Ureter (tissue), 1 donor: ENCODE results near the gene RPP25. TPM values are rescaled to one million over a fixed set of nuclear protein-coding genes. Genes with fewer than 3 reads are reported as not detected.
"Not testable (repeated sequence)": the region's sequence is repeated elsewhere in the genome, so short reads cannot be mapped to it uniquely, and the experiment has no call there.

ENCODE experiments used
- DNase-seq: peaks from one replicate; pipeline ENCODE4 v3.0.0-alpha.2; 2020; ENCODE audit warnings: low spot score
- total RNA-seq: library from RNA; stranded (reverse); gene quantifications from one replicate; pipeline ENCODE4 v1.2.4, GENCODE V29; 2023
- donor health status: DM: yes; HTN: yes; CAD: no.

RPP25 gene
- total RNA-seq, 1 donor from 2014 or later: 7.3 TPM

GRCh38 chr15:74917676-74918075 lies 38.9 kb downstream of the RPP25 start:
- no peak for DNase-seq

- not testable (repeated sequence) for DNase-seq
These were observed 42.8 kb downstream of the RPP25 start for GRCh38 chr15:74913799-74914198.

- DNase-seq: no peak
These were observed 43.5 kb downstream of the RPP25 start for GRCh38 chr15:74913041-74913440.

GRCh38 chr15:74908635-74909034 lies 47.9 kb downstream of the RPP25 start:
- no peak for DNase-seq

- no peak for DNase-seq
These were observed 49.3 kb downstream of the RPP25 start for GRCh38 chr15:74907163-74907870.

- peak; percentile 94 for DNase-seq
These were observed 50.0 kb downstream of the RPP25 start, which contains the start of gene FAM219B for GRCh38 chr15:74906450-74907162. Gene FAM219B (minus strand): TSS chr15:74906851. CDS start chr15:74906800, 51 bp downstream.

DNA sequence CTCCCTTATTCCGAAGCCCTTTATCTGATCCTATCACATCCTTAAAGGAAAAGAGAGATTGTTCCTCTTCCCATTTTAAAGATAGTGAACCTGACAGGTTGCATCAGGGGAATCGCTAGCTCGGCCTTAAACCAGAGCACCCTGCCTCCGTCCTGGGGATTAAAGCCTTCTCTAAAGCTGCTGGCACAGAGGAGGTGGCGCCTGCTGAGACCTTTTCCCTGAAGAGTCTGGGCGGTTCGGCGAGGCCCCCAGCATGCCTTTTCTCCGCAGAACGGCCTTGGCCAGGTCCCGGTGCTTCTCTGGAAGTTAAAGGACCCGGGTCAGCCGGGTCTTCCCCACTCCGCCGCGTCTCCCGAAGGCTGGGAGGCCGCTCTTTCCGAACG lies 50.5 kb downstream of the RPP25 start:
- DNase-seq: peak; percentile 58

Other genes with a start within 250 kb of the RPP25 start
- not detected for gene CYP1A1, start 231.2 kb downstream of the RPP25 start, total RNA-seq
- gene CYP1A2, start 207.9 kb downstream of the RPP25 start, total RNA-seq: not detected
- gene CSK, start 174.7 kb downstream of the RPP25 start, total RNA-seq: 61.6 TPM
- not detected for gene LMAN1L, start 143.9 kb downstream of the RPP25 start, total RNA-seq
- not detected for gene CPLX3, start 130.1 kb downstream of the RPP25 start, total RNA-seq
- 54.8 TPM for gene ULK3, start 113.6 kb downstream of the RPP25 start, total RNA-seq
- 96.3 TPM for gene SCAMP2, start 83.4 kb downstream of the RPP25 start, total RNA-seq
- 50.8 TPM for gene MPI, start 66.7 kb downstream of the RPP25 start, total RNA-seq
- 171 TPM for gene FAM219B, start 49.9 kb downstream of the RPP25 start, total RNA-seq
- 172 TPM for gene COX5A, start 18.7 kb downstream of the RPP25 start, total RNA-seq
- 21.0 TPM for gene SCAMP5, start 38.8 kb upstream of the RPP25 start, total RNA-seq
- 23.4 TPM for gene PPCDC, start 66.8 kb upstream of the RPP25 start, total RNA-seq
- gene C15orf39, start 245.1 kb upstream of the RPP25 start, total RNA-seq: 32.7 TPM